ENCODE results near the gene TRIM58.

TRIM58 gene

GRCh38 chr1:247857069-247857984 is at the start of gene TRIM58:
Gene TRIM58 (plus strand): TSS chr1:247857187. CDS start chr1:247857247, 60 bp downstream.
- CTCF ChIA-PET = interaction anchor here (0.6 kb wide), 2 partner anchors 20 to 137 kb away, joined by 3 to 4 read pairs; no protein-coding TSS in a partner anchor
- H3K36me3 ChIP-seq (ENCODE audit: control insufficient read depth in 2 of 2, insufficient read depth in 1 of 2, low read length in 2 of 2) = peaks cover 0 to 10% of the 10 kb centered on the region in 2 experiments; a peak in 1 of 3 replicates
- no peaks in the 10 kb centered on the region for H3K9me3 ChIP-seq (ENCODE audit: control insufficient read depth, insufficient read depth, low read depth, low read length)
- peak; percentile 66 for TF ChIP-seq ZBTB26 (tag by site-specific recombination; optimal IDR thresholded peaks at IDR 0.05)
- peak; percentile 49 for TF ChIP-seq SP2 (tag by site-specific recombination; IDR thresholded peaks at IDR 0.05)
- TF ChIP-seq ZNF776 (tag by site-specific recombination; IDR thresholded peaks at IDR 0.05; ENCODE audit: borderline replicate concordance) = no peak
- TF ChIP-seq REST (tag by site-specific recombination; IDR thresholded peaks at IDR 0.05) = no peak
- TF ChIP-seq GLIS2 (tag by site-specific recombination; IDR thresholded peaks at IDR 0.05) = 0 out of 2 replicates have a peak, but pooled peaks have one; percentile 17
- TF ChIP-seq ZBTB20 (tag by site-specific recombination; IDR thresholded peaks at IDR 0.05) = peak; percentile 75; the same call in 1 of the 2 replicates
- TF ChIP-seq GLIS1 (tag by site-specific recombination; IDR thresholded peaks at IDR 0.05) = peak; percentile 30; the same call in 1 of the 2 replicates
- 0 out of 2 replicates have a peak, but pooled peaks have one; percentile 29 for TF ChIP-seq ZNF777 (tag by site-specific recombination; IDR thresholded peaks at IDR 0.05; ENCODE audit: borderline replicate concordance)
- peak; percentile 44; the same call in 1 of the 2 replicates for TF ChIP-seq KLF1 (tag by site-specific recombination; IDR thresholded peaks at IDR 0.05)
- TF ChIP-seq ZBTB8A (tag by site-specific recombination; IDR thresholded peaks at IDR 0.05) = peak; percentile 92
- peak within 1 kb of the TSS; percentile 54 for H3K4me3 ChIP-seq (ENCODE audit: low read depth, low read length)
- no peaks in the 10 kb centered on the region for H3K4me1 ChIP-seq (ENCODE audit: control insufficient read depth, insufficient read depth, low read length)
- POLR2A ChIA-PET = no interaction called here
- H3K27ac ChIP-seq (ENCODE audit: extremely low read depth, low read depth, low read length) = peak within 1 kb of the TSS; percentile 35; the same call in 1 of the 2 replicates

GRCh38 chr1:247812637-247813036 is 44.4 kb upstream of the TRIM58 start:
- POLR2A ChIA-PET = no interaction called here
- no peaks in the 10 kb centered on the region for H3K4me1 ChIP-seq (ENCODE audit: control insufficient read depth, insufficient read depth, low read length)
- H3K27ac ChIP-seq (ENCODE audit: extremely low read depth, low read depth, low read length) = no peak overlapping the region
- no peak for TF ChIP-seq ZNF23 (tag by site-specific recombination; IDR thresholded peaks at IDR 0.05; ENCODE audit: borderline replicate concordance)
- TF ChIP-seq ZNF488 (tag by site-specific recombination; IDR thresholded peaks at IDR 0.05) = no peak
- TF ChIP-seq ZNF600 (tag by site-specific recombination; IDR thresholded peaks at IDR 0.05) = no peak
- no peak for TF ChIP-seq FEZF1 (tag by site-specific recombination; IDR thresholded peaks at IDR 0.05)
- TF ChIP-seq ZBTB17 (tag by site-specific recombination; IDR thresholded peaks at IDR 0.05) = no peak
- no peak for TF ChIP-seq ZNF133 (tag by site-specific recombination; IDR thresholded peaks at IDR 0.05)
- CTCF ChIA-PET = no interaction called here
- H3K9me3 ChIP-seq (ENCODE audit: control insufficient read depth, insufficient read depth, low read depth, low read length) = no peaks in the 10 kb centered on the region
- H3K36me3 ChIP-seq (ENCODE audit: control insufficient read depth in 2 of 2, insufficient read depth in 1 of 2, low read length in 2 of 2) = no peaks in the 10 kb centered on the region
- no peak overlapping the region for H3K4me3 ChIP-seq (ENCODE audit: low read depth, low read length)
